HepG2 (cell line): ENCODE results near the gene DMRT1. TPM values are rescaled to one million over a fixed set of nuclear protein-coding genes. Genes with fewer than 3 reads are reported as not detected.

ENCODE experiments used
- ATAC-seq: fragments of 200-7000 bp; cut with Tn5 transposase; 3 replicates; pipeline ENCODE4 v1.9.1; 2020; ENCODE audit warnings: mild to moderate bottlenecking, moderate library complexity
- BruUV-seq: library from RNA; stranded (reverse); fragments of 400-500 nt; replicated peaks from 2 replicates; lab custom pipeline; 2021; lab: Mats Ljungman, UMichigan
- CTCF ChIA-PET: fragments of 300-600 bp; formaldehyde crosslinking; extraction: SDS; loops from one replicate; lab custom pipeline; 2021; ENCODE audit warnings: low total read pairs, inconsistent platforms, low intra/inter-chr PET ratio; lab: Yijun Ruan, JAX
- POLR2A ChIA-PET: fragments of 350-600 bp; sonication (Branson Sonifier 250); formaldehyde crosslinking; loops from one replicate; lab custom pipeline; 2020; ENCODE audit warnings: antibody characterized with exemption, inconsistent platforms; lab: Yijun Ruan, JAX
- DNase-seq: peaks from one replicate; pipeline ENCODE4 v3.0.0-alpha.2; 2015; ENCODE audit warnings: low spot score
- FAIRE-seq: peaks from 3 replicates; lab custom pipeline; 2011; peaks lifted over from hg19 to GRCh38; lab: Jason Lieb, UNC
- H2AFZ ChIP-seq: one replicate; pipeline ENCODE4 v1.6.1; 2011; ENCODE audit warnings: low read length, inconsistent platforms
- H3K27ac ChIP-seq: fragments of 300-600 bp; 3 replicates; pipeline ENCODE4 v1.8.0; 2011; ENCODE audit warnings: mixed run types, mild to moderate bottlenecking, mixed read lengths, low read length, inconsistent platforms; ENCODE audit not compliant: insufficient read depth; ENCODE audit errors: extremely low read length
- H3K27me3 ChIP-seq, 2 experiments: fragments of 200-600 bp in 1 of 2; 2 replicates in 1 of 2; 3 replicates in 1 of 2; pipeline versions ENCODE4 v1.6.0 to v1.8.0; 2011; ENCODE audit warnings: low read length in 2 of 2, mild to moderate bottlenecking in 2 of 2, moderate library complexity in 2 of 2, inconsistent platforms in 1 of 2; ENCODE audit not compliant: insufficient read depth in 2 of 2, control insufficient read depth in 1 of 2
- H3K36me3 ChIP-seq, 2 experiments: fragments of 200-600 bp in 1 of 2; replicated peaks in 1 of 2; 2 replicates in 1 of 2; 3 replicates in 1 of 2; pipeline versions ENCODE4 v1.5.1 to v1.8.0; 2011; ENCODE audit warnings: low read length in 2 of 2, inconsistent platforms in 1 of 2; ENCODE audit not compliant: insufficient read depth in 2 of 2, control insufficient read depth in 1 of 2
- H3K4me1 ChIP-seq: 2 replicates; pipeline ENCODE4 v1.5.1; 2012; ENCODE audit warnings: low read length, inconsistent platforms; ENCODE audit not compliant: insufficient read depth
- H3K4me2 ChIP-seq: 2 replicates; pipeline ENCODE4 v1.6.0; 2011; ENCODE audit warnings: low read depth, low read length, inconsistent platforms
- H3K4me3 ChIP-seq, 3 experiments: fragments of 200-600 bp in 1 of 3; sonication (generic), shearing (Covaris generic) in 1 of 3; replicated peaks in 1 of 3; 2 replicates each; pipeline ENCODE4 v1.5.1; 2011 to 2016; ENCODE audit warnings: low read length in 3 of 3, inconsistent platforms in 2 of 3, low read depth in 2 of 3, mild to moderate bottlenecking in 2 of 3, control low read depth in 1 of 3, mixed read lengths in 1 of 3; ENCODE audit not compliant: insufficient read depth in 1 of 3
- H3K79me2 ChIP-seq: one replicate; pipeline ENCODE4 v1.6.1; 2011; ENCODE audit warnings: low read length, inconsistent platforms; ENCODE audit not compliant: insufficient read depth
- H3K9ac ChIP-seq: 2 replicates; pipeline ENCODE4 v1.6.0; 2011; ENCODE audit warnings: mild to moderate bottlenecking, low read depth, low read length, inconsistent platforms; ENCODE audit not compliant: insufficient read depth
- H3K9me3 ChIP-seq: 2 replicates; pipeline ENCODE4 v1.5.1; 2012; ENCODE audit warnings: mild to moderate bottlenecking, low read length
- H4K20me1 ChIP-seq: 2 replicates; pipeline ENCODE4 v1.6.0; 2011; ENCODE audit warnings: inconsistent platforms, mild to moderate bottlenecking, low read length, moderate library complexity; ENCODE audit not compliant: insufficient read depth
- CHD2 ChIP-seq: IDR thresholded peaks from 2 replicates; pipeline ENCODE4 v1.6.1; 2011; ENCODE audit warnings: low read depth, low read length, improper control_type of control experiment
- CHD4 ChIP-seq: fragments of 200-600 bp; sonication (generic); IDR thresholded peaks from 2 replicates; pipeline ENCODE4 v1.7.0; 2017; ENCODE audit warnings: mild to moderate bottlenecking, low read length, borderline replicate concordance
- FOXA1 ChIP-seq, 2 experiments: fragments of 450-650 bp in 1 of 2; sonication (generic) in 1 of 2; formaldehyde crosslinking in 1 of 2; IDR thresholded peaks; 2 replicates each; pipeline versions ENCODE4 v1.4.0 to v1.6.1; 2016 to 2020; ENCODE audit warnings: missing genetic modification reagents in 1 of 2
- HIVEP1 ChIP-seq: sonication (generic); formaldehyde crosslinking; IDR thresholded peaks from 2 replicates; pipeline ENCODE4 v1.4.0; 2020; ENCODE audit warnings: mild to moderate bottlenecking, missing genetic modification reagents
- HOMEZ ChIP-seq: IDR thresholded peaks from 2 replicates; pipeline ENCODE4 v1.6.1; 2016; ENCODE audit warnings: low read depth
- KAT7 ChIP-seq: IDR thresholded peaks from 2 replicates; pipeline ENCODE4 v1.6.1; 2018; ENCODE audit warnings: borderline replicate concordance, missing compliant biosample characterization
- MED8 ChIP-seq: sonication (generic); formaldehyde crosslinking; IDR thresholded peaks from 2 replicates; pipeline ENCODE4 v1.8.1; 2023; ENCODE audit warnings: mild to moderate bottlenecking, missing genetic modification reagents; ENCODE audit not compliant: insufficient replicate concordance
- MIER3 ChIP-seq: IDR thresholded peaks from 2 replicates; pipeline ENCODE4 v1.6.1; 2016; ENCODE audit warnings: missing compliant biosample characterization, borderline replicate concordance
- MYNN ChIP-seq: sonication (generic); formaldehyde crosslinking; IDR thresholded peaks from 2 replicates; pipeline ENCODE4 v1.4.0; 2020; ENCODE audit warnings: mild to moderate bottlenecking, low read depth, missing genetic modification reagents
- PHF8 ChIP-seq: sonication (generic); formaldehyde crosslinking; IDR thresholded peaks from 2 replicates; pipeline ENCODE4 v1.5.0; 2020; ENCODE audit warnings: missing genetic modification reagents
- PTBP1 ChIP-seq: fragments of 200-400 bp; formaldehyde crosslinking; IDR thresholded peaks from 2 replicates; pipeline ENCODE4 v1.6.1; 2018; ENCODE audit warnings: low read length, low read depth; ENCODE audit not compliant: poor library complexity, severe bottlenecking
- ZNF10 ChIP-seq: sonication (generic); formaldehyde crosslinking; IDR thresholded peaks from 2 replicates; pipeline ENCODE4 v1.4.0; 2020; ENCODE audit warnings: mild to moderate bottlenecking, low read depth, missing genetic modification reagents, borderline replicate concordance
- ZNF446 ChIP-seq: sonication (generic); formaldehyde crosslinking; IDR thresholded peaks from 2 replicates; pipeline ENCODE4 v1.5.0; 2020; ENCODE audit warnings: mild to moderate bottlenecking, missing genetic modification reagents
- WGBS: methylation state at CpG from one replicate; pipeline ENCODE4 v1.1.6; 2017; ENCODE audit warnings: low lambda C conversion rate; 5-methylcytosine and 5-hydroxymethylcytosine counted together
- in situ Hi-C: cut with HindIII; loops from 2 replicates; pipeline ENCODE4 v1.10.0; 2017; ENCODE audit warnings: low pct_unique_long_range_greater_than_20kb; ENCODE audit not compliant: extremely low pct_ligation_motif_present
- intact Hi-C: fragments of 100-400 bp; cut with micrococcal nuclease; formaldehyde crosslinking; loops from one replicate; pipeline ENCODE4 v1.10.0; 2022; ENCODE audit not compliant: unreplicated experiment
- polyA plus RNA-seq, 8 experiments: library from polyadenylated mRNA; depleted of rRNA in 3 of 8; stranded (reverse) in 7 of 8; unstranded in 1 of 8; fragments of >200 nt; fragmentation: Illumina TruSeq in 4 of 8; extraction: Trizol in 4 of 8; gene quantifications; 2 replicates each; pipeline versions ENCODE4 v1.2.1 to v1.2.3, GENCODE V29; 2011 to 2016; ENCODE audit warnings: low read depth in 4 of 8, missing spikeins in 1 of 8, mixed read lengths in 1 of 8; ENCODE audit not compliant: insufficient read depth in 1 of 8
- total RNA-seq, 5 experiments: library from RNA; depleted of rRNA; stranded (reverse); fragments of >200 nt; fragmentation: Illumina TruSeq; extraction: Trizol; gene quantifications; 2 replicates each; pipeline ENCODE4 v1.2.3, GENCODE V29; 2016; ENCODE audit warnings: low read depth in 1 of 5

Gene DMRT1
- total and polyA plus RNA-seq, 2 of the 13 experiments (the other 11 are each of a cell fraction or from before 2014, with no cell fraction given): not detected

- in situ Hi-C loops: no loop called here
- no peak overlapping the region for H3K4me3 ChIP-seq
- no peaks in the 10 kb centered on the region for H3K79me2 ChIP-seq
- H2AFZ ChIP-seq: no peak overlapping the region
- ChIA-PET CTCF (no interaction called here), POLR2A (no interaction called here)
- no peak overlapping the region for H3K27ac ChIP-seq
- no peaks in the 10 kb centered on the region for H3K9me3 ChIP-seq
- BruUV-seq: no TSS peak
- no peaks in the 10 kb centered on the region for H3K4me1 ChIP-seq
- no peak for DNase-seq
- intact Hi-C loops: no loop called here
- TF ChIP-seq MIER3 (CRISPR knock-in tag): no peak
- no peak for TF ChIP-seq MYNN
- TF ChIP-seq KAT7 (CRISPR knock-in tag): no peak
- TF ChIP-seq ZNF10 (CRISPR knock-in tag): no peak
- TF ChIP-seq FOXA1 (IDR thresholded peaks at IDR 0.05): no peak
- no peak for TF ChIP-seq FOXA1 (CRISPR knock-in tag; IDR thresholded peaks at IDR 0.05)
- no peak for TF ChIP-seq PHF8 (CRISPR knock-in tag)
- no peak for TF ChIP-seq CHD2
- TF ChIP-seq ZNF446: no peak
- no peak for TF ChIP-seq PTBP1
- no peak for TF ChIP-seq HOMEZ (CRISPR knock-in tag)
- no peak for TF ChIP-seq HIVEP1
- TF ChIP-seq MED8: no peak
- TF ChIP-seq CHD4: no peak
- FAIRE-seq: no peak
- WGBS: 40% methylated on average over 4 of the region's 7 CpGs
- H3K9ac ChIP-seq: no peak overlapping the region
- H3K27me3 ChIP-seq: peaks cover 3 to 48% of the 10 kb centered on the region in 2 experiments; a peak in 3 of 5 replicates
- no peaks in the 10 kb centered on the region for H3K36me3 ChIP-seq
- ATAC-seq: no peak
- no peak overlapping the region for H3K4me2 ChIP-seq
- H4K20me1 ChIP-seq: no peaks in the 10 kb centered on the region
Observed at GRCh38 chr9:846852-847251, 5.4 kb downstream of the DMRT1 start.
